Astrocyte of the spinal cord (primary cell): Measurements from ENCODE around the gene SLF1.

Source experiments
- DNase-seq: peaks from one replicate; pipeline ENCODE4 v3.0.0; 2011; ENCODE audit warnings: low read depth, low spot score
- H3K4me3 ChIP-seq: 2 replicates; pipeline ENCODE4 v1.5.1; 2011; ENCODE audit warnings: low read depth, mild to moderate bottlenecking, low read length, moderate library complexity
- CTCF ChIP-seq: IDR thresholded peaks from 2 replicates; pipeline ENCODE4 v1.5.1; 2012; ENCODE audit warnings: low read depth, mild to moderate bottlenecking, low read length, inconsistent platforms
- in situ Hi-C: cut with HindIII; loops from 2 replicates; pipeline ENCODE4 v1.10.0; 2017; ENCODE audit warnings: low sequenced_read_pairs

The SLF1 gene

GRCh38 chr5:94691949-94692348, 73.5 kb downstream of the SLF1 start:
- in situ Hi-C loops, result no loop called here

GRCh38 chr5:94692581-94692980, 74.1 kb downstream of the SLF1 start:
- in situ Hi-C loops, result no loop called here
- no peak overlapping the region for H3K4me3 ChIP-seq
- TF ChIP-seq CTCF, result no peak
- DNase-seq, result no peak

More at GRCh38 chr5:94691949-94692348, 73.5 kb downstream of the SLF1 start:
- no peak for TF ChIP-seq CTCF
- H3K4me3 ChIP-seq, result no peak overlapping the region
- peak; percentile 84 for DNase-seq

- DNase-seq, result peak; percentile 82
- in situ Hi-C loops, result no loop called here
Measured at GRCh38 chr5:94693043-94693822, 74.8 kb downstream of the SLF1 start.

GRCh38 chr5:94693845-94694370, 75.4 kb downstream of the SLF1 start:
- no peak for DNase-seq
- H3K4me3 ChIP-seq, result no peak overlapping the region
- in situ Hi-C loops, result no loop called here
- no peak for TF ChIP-seq CTCF

More at GRCh38 chr5:94693043-94693822, 74.8 kb downstream of the SLF1 start:
- peak; percentile 29 for TF ChIP-seq CTCF
- H3K4me3 ChIP-seq, result no peak overlapping the region

GRCh38 chr5:94694671-94695070, 76.2 kb downstream of the SLF1 start:
- no peak for TF ChIP-seq CTCF

GRCh38 chr5:94698197-94698596, 79.7 kb downstream of the SLF1 start:
- no peak overlapping the region for H3K4me3 ChIP-seq
- TF ChIP-seq CTCF, result no peak
- in situ Hi-C loops, result no loop called here
- DNase-seq, result no peak

More at GRCh38 chr5:94694671-94695070, 76.2 kb downstream of the SLF1 start:
- in situ Hi-C loops, result no loop called here
- H3K4me3 ChIP-seq, result no peak overlapping the region
- peak; percentile 46 for DNase-seq
